Left lung (tissue), 10 donors: Measurements from ENCODE around the gene LARGE2. TPM values are rescaled to one million over a fixed set of nuclear protein-coding genes. Genes with fewer than 3 reads are reported as not detected.
A peak's percentile ranks its signal among the peaks of the same experiment; 100 is the strongest.

Source experiments
- ATAC-seq: fragments of 200-7000 bp; cut with Tn5 transposase; one replicate; pipeline ENCODE4 v1.9.1; 2020; ENCODE audit warnings: moderate library complexity
- DNase-seq, 4 donors: peaks; one replicate each; pipeline ENCODE4 v3.0.0-alpha.2; 2013 to 2020
- H3K27ac ChIP-seq, 2 donors: fragments of 200-600 bp; sonication (generic) in 1 of 2; one replicate each; pipeline versions ENCODE4 v1.5.0 to v1.8.0; 2020 to 2021
- H3K27me3 ChIP-seq, 2 donors: fragments of 200-600 bp; sonication (generic) in 1 of 2; one replicate each; pipeline versions ENCODE4 v1.5.0 to v1.8.0; 2020 to 2021
- H3K36me3 ChIP-seq, 2 donors: fragments of 200-600 bp; sonication (generic) in 1 of 2; one replicate each; pipeline versions ENCODE4 v1.5.0 to v1.8.0; 2020 to 2021
- H3K4me1 ChIP-seq, 2 donors: fragments of 200-600 bp; one replicate each; pipeline ENCODE4 v1.8.0; 2021
- H3K4me3 ChIP-seq, 2 donors: fragments of 200-600 bp; sonication (generic) in 1 of 2; one replicate each; pipeline versions ENCODE4 v1.5.0 to v1.8.0; 2020 to 2021; ENCODE audit warnings: mild to moderate bottlenecking in 1 of 2
- H3K9me3 ChIP-seq, 2 donors: fragments of 200-600 bp; sonication (generic) in 1 of 2; one replicate each; pipeline versions ENCODE4 v1.5.0 to v1.8.0; 2020 to 2021
- intact Hi-C, 2 donors: fragments of 100-400 bp; cut with DNase I; formaldehyde crosslinking; loops; one replicate each; pipeline versions ENCODE4 v1.11.2 to v1.14.2; 2022
- polyA plus RNA-seq, 6 donors: library from polyadenylated mRNA; unstranded; fragments of 120-200 nt; gene quantifications; one replicate each; pipeline ENCODE4 v1.2.1, GENCODE V29; 2013; ENCODE audit not compliant: insufficient read length in 6 of 6
- total RNA-seq, 2 donors: library from RNA; stranded (reverse); fragmentation: NEBNext Ultra II Directional; extraction: Animal tissue kit (Norgen Biotek cat#: 25700); gene quantifications; one replicate each; pipeline ENCODE4 v1.2.1, GENCODE V29; 2021
- TF ChIP-seq, protein P1 (sequence below), 2 donors: fragments of 200-600 bp; sonication (generic) in 1 of 2; IDR thresholded peaks; one replicate each; pipeline versions ENCODE4 v1.5.0 to v1.8.0; 2021; ENCODE audit warnings: antibody characterized with exemption in 2 of 2
- donor health status: DM: no; HTN: yes; CAD: no.
- donor health status: DM: no; HTN: no; CAD: no.

LARGE2 gene
- total and polyA plus RNA-seq, 8 donors = 7.5 to 17.2 (median 13.5) TPM

DNA sequence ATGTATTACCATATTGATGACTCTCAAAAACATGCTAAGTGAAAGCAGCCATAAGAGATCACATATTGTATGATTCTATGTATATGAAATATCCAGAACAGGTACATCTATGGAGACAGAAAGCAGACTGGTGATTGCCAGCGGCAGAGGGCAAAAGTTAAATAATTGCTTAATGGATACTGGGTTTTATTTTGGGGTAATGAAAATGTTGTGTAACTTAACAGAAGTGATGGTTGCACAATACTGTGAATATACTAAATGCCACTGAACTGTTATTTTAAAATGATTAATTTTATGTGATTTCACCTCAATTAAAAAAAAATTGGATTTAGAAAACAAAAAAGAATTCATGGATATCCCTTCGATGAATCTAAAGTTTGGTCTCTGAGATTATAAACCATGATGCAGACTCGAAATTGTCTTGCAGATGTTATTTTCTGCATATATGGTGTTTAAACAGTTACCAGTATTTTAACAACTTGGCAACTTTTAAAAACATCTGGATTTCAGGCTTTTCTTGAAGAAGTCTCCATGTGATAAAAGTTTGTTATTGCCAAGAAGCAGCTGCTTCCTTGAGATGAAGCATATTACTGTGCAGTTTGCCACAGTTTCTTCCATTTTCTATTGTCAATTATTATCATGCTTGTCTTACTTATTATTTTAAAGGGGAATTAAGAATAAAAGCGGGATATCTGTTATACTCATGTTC is 38.1 kb downstream of the LARGE2 start:
- no peaks in the 10 kb centered on the region for H3K27me3 ChIP-seq
- TF ChIP-seq, protein P1, sequence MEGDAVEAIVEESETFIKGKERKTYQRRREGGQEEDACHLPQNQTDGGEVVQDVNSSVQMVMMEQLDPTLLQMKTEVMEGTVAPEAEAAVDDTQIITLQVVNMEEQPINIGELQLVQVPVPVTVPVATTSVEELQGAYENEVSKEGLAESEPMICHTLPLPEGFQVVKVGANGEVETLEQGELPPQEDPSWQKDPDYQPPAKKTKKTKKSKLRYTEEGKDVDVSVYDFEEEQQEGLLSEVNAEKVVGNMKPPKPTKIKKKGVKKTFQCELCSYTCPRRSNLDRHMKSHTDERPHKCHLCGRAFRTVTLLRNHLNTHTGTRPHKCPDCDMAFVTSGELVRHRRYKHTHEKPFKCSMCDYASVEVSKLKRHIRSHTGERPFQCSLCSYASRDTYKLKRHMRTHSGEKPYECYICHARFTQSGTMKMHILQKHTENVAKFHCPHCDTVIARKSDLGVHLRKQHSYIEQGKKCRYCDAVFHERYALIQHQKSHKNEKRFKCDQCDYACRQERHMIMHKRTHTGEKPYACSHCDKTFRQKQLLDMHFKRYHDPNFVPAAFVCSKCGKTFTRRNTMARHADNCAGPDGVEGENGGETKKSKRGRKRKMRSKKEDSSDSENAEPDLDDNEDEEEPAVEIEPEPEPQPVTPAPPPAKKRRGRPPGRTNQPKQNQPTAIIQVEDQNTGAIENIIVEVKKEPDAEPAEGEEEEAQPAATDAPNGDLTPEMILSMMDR (IDR thresholded peaks at IDR 0.05) = no peak
- ATAC-seq (no peak), DNase-seq (peak in 2 of 4 donors; percentile 63 to 76)
- H3K27ac ChIP-seq = no peak overlapping the region
- peaks cover 0 to 7% of the 10 kb centered on the region in 2 donors for H3K4me1 ChIP-seq
- no peaks in the 10 kb centered on the region for H3K9me3 ChIP-seq
- no peak overlapping the region for H3K4me3 ChIP-seq
- H3K36me3 ChIP-seq = peaks cover 0 to 48% of the 10 kb centered on the region in 2 donors
- intact Hi-C loops = no loop called here

- TF ChIP-seq, protein P1 (IDR thresholded peaks at IDR 0.05) = no peak
- no peak for ATAC-seq
- peaks cover 0 to 54% of the 10 kb centered on the region in 2 donors for H3K36me3 ChIP-seq
- no peak overlapping the region for H3K27ac ChIP-seq
- no peaks in the 10 kb centered on the region for H3K27me3 ChIP-seq
- peaks cover 0 to 7% of the 10 kb centered on the region in 2 donors for H3K4me1 ChIP-seq
- DNase-seq = no peak
- no peaks in the 10 kb centered on the region for H3K9me3 ChIP-seq
- intact Hi-C loops = no loop called here
- no peak overlapping the region for H3K4me3 ChIP-seq
Observed at GRCh38 chr11:45961751-45962240, 39.3 kb downstream of the LARGE2 start.

GRCh38 chr11:45964911-45965389 is 42.5 kb downstream of the LARGE2 start:
- H3K9me3 ChIP-seq = no peaks in the 10 kb centered on the region
- H3K27me3 ChIP-seq = no peaks in the 10 kb centered on the region
- no peak overlapping the region for H3K27ac ChIP-seq
- TF ChIP-seq, protein P1 (IDR thresholded peaks at IDR 0.05) = peak; percentile 82 to 91
- no peak overlapping the region for H3K4me3 ChIP-seq
- H3K4me1 ChIP-seq = peaks cover 0 to 7% of the 10 kb centered on the region in 2 donors
- intact Hi-C loops = no loop called here
- ATAC-seq = peak; percentile 97
- peak in 3 of 4 donors; percentile 39 to 85 (median 73) for DNase-seq
- peaks cover 4 to 86% of the 10 kb centered on the region in 2 donors for H3K36me3 ChIP-seq

GRCh38 chr11:45967506-45967905 is 45.0 kb downstream of the LARGE2 start:
- no peak overlapping the region for H3K27ac ChIP-seq
- no peak overlapping the region for H3K4me3 ChIP-seq
- H3K27me3 ChIP-seq = no peaks in the 10 kb centered on the region
- H3K36me3 ChIP-seq = peaks cover 4 to 90% of the 10 kb centered on the region in 2 donors
- intact Hi-C loops = no loop called here
- no peak for DNase-seq
- TF ChIP-seq, protein P1 (IDR thresholded peaks at IDR 0.05) = no peak
- no peak for ATAC-seq
- no peaks in the 10 kb centered on the region for H3K9me3 ChIP-seq
- peaks cover 0 to 7% of the 10 kb centered on the region in 2 donors for H3K4me1 ChIP-seq

- Histone ChIP-seq H3K27me3 (no peaks in the 10 kb centered on the region), H3K36me3 (peaks cover 4 to 76% of the 10 kb centered on the region in 2 donors), H3K27ac (no peak overlapping the region), H3K9me3 (no peaks in the 10 kb centered on the region), H3K4me1 (peaks cover 0 to 7% of the 10 kb centered on the region in 2 donors), H3K4me3 (no peak overlapping the region)
- no peak for ATAC-seq
- intact Hi-C loops = no loop called here
- no peak for DNase-seq
- TF ChIP-seq, protein P1 (IDR thresholded peaks at IDR 0.05) = no peak
Observed at GRCh38 chr11:45968901-45969300, 46.4 kb downstream of the LARGE2 start.
